Measurements from ENCODE around the gene LCN6. TPM values are rescaled to one million over a fixed set of nuclear protein-coding genes. Genes with fewer than 3 reads are reported as not detected.

The LCN6 gene
- total RNA-seq, 1 donor from 2014 or later = not detected

DNA sequence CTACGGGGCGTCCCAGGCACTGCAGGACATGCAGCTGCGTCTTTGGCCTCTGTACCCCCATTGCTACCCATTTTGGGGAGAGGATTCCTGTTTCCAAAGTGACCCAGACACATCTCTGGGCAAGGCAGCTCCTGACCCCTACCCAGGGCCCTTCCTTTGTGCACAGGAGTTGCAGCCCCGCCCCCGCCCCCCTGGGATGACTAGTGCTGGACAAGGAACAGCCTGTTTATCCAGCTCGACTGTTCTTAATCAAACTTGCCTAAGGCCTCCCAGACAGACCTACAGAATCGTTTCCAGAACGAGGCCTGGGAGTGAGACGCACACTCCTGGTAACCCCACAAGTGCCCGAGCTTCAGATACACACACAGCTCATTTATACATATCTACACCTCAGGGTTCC is 22.7 kb downstream of the LCN6 start:
- no peak for DNase-seq (ENCODE audit: low read depth in 2 of 2)

DNA sequence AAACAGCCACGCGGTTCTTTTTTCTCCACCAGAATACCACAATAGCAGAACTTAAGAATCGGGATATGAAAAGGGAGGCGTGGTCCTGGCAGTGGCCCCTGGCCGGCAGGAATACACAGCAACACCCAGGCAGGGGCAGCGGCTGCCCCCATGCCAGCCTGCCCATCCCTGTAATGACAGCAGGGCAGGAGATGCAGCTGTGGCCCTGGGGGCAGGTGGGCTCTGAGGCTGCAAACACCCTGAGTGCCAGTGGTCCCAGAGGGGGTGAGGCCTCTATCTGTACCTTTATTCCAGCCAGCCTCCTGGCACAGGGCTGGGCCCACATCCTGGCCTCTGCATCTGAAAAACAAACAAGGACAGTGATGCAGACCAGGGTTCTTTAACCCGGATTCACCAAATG is 23.6 kb downstream of the LCN6 start:
- DNase-seq (ENCODE audit: low read depth in 2 of 2) = no peak

DNA sequence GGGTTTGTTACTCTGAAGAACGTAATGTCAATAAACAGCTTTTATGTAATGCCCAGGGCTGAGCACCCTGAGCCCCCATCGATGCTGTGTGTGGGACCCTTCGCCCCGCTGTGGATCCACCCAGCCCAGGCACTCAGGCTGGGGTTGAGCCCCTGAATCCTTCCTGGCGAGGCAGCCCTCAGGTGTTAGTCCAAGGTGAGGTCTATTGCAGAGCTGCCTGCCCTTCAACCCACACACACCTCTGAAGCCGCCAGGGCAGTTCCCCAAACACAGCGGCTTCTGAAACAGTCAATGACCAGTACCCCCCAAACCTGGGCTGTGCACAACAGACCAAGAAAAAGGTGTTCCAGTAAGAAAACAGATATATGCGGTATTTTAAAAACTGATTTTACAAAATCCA is 24.3 kb downstream of the LCN6 start:
- DNase-seq (ENCODE audit: low read depth in 2 of 2) = no peak

DNA sequence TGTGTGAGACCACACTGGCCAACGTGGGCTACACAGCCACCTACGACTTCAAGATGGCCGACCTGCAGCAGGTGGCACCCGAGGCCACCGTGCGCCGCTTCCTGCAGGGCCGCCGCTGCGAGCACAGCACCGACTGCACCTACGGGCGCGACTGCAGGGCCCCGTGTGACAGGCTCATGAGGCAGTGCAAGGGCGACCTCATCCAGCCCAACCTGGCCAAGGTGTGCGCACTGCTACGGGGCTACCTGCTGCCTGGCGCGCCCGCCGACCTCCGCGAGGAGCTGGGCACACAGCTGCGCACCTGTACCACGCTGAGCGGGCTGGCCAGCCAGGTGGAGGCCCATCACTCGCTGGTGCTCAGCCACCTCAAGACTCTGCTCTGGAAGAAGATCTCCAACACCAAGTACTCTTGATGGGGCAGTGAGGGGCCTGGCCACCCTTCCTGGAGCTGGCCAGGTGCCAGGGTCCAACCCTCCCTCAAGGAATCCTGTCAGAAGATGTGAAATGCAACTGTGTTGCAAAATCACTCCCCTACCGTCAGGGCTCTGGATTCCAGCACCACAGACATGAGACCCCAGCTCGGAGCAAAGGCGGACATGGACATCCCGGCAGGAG is 24.9 kb downstream of the LCN6 start:
- no peak for DNase-seq (ENCODE audit: low read depth in 2 of 2)

DNA sequence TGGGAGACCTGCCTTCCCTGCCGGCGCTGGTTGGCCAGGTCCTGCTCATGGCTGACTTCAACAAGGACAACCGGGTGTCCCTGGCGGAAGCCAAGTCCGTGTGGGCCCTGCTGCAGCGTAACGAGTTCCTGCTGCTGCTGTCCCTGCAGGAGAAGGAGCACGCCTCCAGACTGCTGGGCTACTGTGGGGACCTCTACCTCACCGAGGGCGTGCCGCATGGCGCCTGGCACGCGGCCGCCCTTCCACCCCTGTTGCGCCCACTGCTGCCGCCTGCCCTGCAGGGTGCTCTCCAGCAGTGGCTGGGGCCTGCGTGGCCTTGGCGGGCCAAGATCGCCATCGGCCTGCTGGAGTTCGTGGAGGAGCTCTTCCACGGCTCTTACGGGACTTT is 25.4 kb downstream of the LCN6 start:
- no peak for DNase-seq (ENCODE audit: low read depth in 2 of 2)

DNA sequence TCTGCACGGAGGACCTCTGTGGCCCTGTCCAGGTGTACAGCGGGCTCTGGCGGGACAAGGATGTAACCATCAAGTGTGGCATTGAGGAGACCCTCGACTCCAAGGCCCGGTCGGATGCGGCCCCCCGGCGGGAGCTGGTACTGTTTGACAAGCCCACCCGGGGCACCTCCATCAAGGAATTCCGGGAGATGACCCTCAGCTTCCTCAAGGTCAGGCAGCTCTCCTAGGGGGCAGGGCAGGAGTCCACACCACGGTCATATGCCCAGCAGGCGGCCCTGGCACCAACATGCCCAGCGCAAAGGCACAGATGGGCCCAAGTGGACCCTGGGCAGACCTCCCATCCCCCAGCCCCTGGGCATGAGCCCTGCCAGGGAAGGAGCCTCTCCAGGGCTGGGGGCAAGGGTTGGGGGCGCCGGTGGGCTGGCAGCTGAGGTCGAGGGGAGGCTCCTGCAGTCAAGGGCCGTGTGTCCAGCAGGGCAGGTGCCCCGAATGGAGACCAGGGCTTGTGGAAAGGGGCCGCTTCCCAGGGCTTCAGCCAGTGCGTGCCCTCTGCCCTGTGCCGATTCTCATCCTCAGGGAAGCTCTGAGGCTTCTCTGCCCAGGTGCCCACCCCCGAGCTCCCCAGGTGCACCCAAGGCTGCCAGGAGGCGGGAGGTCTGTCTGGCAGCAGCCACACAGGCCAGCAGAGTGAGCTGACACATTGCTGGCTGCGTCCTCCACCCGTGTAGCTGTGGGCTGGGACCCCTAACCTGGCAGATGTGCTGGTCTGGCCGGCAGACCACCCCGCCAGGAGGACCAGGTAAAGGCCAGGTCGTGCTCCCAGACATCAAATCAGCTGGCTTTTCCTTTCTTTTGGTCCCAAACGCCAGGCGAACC is 26.0 kb downstream of the LCN6 start:
- DNase-seq (ENCODE audit: low read depth in 2 of 2) = no peak

DNA sequence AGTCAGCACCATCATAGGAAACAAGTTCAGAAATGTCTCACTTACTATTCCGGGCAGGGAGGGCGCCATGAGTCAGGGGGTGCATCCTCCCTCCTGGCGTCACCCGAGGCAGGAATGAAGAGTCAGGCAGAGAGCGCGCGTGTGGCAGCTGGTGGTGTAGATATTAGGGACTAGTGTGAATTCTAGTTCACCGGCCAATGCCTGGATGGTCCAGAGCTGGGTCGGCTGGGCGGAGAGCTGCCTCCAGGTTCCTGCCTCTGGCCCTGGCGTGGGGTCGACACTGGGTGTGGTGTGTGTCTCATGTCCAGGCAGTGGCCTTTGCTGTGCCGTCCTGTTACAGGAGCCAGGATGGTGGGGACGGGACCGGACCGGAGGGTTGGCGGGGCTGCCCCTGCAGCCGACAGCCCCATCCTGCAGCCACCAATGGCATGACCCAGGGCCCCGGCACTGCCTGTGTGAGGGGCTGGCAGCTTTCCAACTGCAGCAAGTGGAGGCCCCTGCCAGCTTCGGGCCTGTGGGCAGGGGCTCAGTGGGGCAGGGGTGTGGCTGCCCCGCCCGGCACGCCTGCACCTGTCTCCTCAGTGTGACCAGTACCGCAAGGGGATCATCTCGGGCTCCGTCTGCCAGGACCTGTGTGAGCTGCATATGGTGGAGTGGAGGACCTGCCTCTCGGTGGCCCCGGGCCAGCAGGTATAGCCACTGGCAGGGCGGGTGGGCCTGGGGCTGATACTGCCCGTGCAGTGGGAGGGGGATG is 26.8 kb downstream of the LCN6 start:
- DNase-seq (ENCODE audit: low read depth in 2 of 2) = peak in 1 of 2 donors; percentile 91

DNA sequence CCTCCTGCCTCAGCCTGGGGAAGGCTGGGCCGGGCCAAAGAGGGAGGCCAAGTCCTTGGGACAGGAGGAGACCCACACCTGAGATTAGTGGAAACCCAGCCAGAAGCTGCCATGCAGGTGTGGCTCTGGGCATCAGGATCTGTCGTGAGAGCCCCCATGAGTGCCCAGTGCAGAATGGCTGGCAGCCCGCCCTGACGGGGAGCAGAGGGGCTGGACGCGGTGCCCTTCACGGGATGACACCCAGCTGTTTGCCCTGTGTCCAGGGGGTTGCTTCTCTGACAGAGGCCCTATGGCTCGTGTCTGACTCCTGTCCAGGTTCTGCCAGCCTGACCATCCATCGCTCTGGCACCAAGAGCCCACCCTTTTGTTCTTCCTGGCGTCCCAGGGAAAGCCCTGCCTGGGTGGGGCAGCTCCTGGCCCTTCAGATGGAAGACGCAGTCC is 27.4 kb downstream of the LCN6 start:
- no peak for DNase-seq (ENCODE audit: low read depth in 2 of 2)

DNA sequence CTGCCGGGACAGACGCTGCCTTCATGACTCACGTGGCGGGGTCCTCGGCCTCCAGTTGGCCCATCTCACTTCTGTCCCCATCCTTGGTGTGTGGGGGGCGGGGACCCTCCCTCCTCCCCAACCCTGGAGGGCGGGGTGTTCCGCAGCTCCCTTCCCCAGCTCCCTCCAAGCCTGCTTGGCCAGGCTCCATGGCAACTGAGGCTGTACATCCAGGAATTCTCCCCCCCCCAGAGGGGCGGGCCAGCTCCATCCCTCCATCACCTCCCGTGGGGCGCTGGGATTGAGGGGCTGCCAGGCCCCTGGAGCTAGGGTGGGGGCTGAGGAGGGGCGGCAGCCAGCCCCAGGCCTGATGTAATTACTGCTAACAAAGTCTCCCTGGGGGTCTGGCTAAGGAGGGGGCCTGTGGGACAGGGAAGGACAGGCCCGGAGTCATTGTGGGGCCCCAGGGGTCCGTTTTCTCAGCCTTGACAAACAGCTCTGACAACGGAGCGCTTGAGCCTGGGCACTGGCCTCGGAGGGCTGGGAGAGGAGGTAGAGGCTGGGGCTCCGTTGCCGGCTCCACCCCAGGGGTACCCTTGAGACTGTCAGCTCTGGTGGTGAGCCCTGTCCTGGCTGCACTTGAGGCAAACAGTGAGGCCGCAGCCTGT is 28.0 kb downstream of the LCN6 start:
- no peak for DNase-seq (ENCODE audit: low read depth in 2 of 2)

DNA sequence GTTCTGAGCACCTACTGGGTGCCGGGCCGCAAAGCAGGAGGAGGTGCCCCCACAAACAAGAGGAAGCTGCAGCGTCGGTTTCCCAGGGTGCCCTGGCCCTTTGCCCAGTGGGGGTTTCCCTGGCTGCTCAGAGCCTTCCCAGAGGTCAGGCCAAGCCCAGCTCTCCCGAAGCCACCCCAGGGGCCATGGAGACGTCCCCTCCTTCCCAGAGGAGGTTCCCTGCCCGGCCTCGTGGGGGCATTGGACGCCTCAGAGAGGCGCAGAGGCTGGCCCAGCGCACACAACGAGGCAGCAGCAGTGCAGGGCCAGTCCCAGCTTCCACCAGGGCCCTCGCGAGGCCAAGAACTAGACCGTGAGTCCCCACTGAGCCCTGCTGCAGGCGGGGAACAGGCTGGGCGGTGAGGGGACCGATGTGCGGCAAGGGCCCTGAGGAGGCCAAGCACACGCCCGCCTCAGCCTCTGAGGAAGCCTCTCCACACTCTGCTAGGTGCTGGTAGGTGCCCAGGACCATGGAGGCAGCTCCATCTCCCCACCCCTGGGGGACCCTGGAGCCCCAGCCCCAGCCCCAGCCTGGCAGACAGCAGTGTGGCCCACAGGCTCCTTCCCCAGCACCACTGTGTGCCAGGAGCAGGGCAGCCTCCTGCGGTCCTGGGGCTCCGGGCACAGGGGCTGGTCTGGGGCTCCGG is 29.0 kb downstream of the LCN6 start:
- DNase-seq (ENCODE audit: low read depth in 2 of 2) = peak in 1 of 2 donors; percentile 61

DNA sequence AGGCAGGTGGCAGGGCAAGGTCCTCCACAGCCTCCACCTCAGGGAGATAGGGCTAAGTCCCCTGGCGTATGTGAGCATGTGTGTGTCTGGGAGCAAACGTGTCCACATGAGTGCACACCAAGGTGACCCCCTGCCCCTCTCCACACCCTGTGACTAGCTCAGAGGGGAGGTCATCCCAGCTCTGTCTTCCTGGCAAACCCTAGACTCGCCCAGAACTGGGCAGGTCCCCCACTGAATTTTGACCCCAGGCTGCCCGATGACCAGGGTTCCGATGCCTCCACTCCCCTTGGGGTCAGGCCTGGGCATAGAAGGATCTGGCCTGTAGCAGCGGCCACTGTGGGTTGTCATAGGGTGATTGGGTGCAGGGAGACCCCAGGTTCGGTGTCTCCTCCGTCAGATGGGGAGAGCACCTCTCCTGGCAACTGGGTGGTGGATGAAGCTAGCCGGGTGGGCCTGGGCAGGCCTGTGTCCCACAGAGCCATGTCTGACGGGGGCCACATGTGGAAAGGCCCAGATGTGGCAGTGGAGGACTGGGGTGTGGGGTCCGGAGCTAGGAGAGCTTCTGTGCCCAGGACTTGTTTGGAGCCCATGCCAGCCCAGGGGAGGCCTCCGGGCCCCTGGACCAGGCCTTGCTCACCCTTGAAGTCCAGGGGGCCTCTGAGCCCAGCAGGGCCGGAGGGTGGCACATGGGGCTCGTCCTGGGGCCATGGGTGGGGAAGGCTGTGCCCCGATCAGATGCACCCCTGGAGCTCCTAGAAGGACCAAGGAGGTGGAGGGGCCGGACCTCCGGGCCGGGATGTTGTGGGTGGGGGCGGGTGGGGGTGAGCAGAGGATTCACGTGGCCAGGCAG is 29.8 kb downstream of the LCN6 start:
- DNase-seq (ENCODE audit: low read depth in 2 of 2) = no peak

DNA sequence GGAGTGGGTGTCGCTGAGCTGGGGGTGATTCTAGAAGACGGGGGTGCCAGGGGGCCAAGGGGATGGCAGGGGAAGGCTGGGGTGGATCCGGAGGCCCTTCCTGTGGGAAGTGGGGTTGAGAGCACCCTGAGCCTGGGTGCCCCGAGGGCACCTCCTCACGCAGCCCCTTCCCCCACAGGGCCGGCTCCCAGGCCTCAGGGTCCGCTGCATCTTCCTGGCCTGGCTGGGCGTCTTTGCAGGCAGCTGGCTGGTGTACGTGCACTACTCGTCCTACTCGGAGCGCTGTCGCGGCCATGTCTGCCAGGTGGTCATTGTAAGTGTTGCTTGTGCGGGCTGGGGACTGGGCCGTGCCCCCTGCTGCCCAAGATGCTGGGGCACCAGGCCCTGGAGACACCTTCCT is 30.9 kb downstream of the LCN6 start:
- no peak for DNase-seq (ENCODE audit: low read depth in 2 of 2)

DNA sequence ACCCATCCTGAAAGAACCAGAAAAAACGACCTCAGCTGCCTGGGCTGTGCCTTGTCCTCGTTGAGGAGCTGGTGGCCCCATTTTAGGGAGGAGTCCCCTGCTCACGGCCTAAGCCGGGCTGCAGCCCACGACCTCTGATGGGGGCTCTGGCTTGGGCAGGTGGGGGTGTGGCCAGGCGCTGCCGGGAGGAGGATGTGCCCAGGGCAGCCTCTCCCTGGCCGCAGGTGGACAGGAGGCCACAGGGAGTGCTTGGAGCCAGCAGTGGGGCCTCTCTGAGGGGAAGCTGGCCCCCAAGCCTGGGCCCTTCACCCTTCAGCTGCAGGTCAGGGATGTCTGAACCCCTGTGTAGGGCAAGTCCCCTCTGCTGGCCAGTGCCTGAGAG is 33.4 kb downstream of the LCN6 start:
- no peak for DNase-seq (ENCODE audit: low read depth in 2 of 2)

DNA sequence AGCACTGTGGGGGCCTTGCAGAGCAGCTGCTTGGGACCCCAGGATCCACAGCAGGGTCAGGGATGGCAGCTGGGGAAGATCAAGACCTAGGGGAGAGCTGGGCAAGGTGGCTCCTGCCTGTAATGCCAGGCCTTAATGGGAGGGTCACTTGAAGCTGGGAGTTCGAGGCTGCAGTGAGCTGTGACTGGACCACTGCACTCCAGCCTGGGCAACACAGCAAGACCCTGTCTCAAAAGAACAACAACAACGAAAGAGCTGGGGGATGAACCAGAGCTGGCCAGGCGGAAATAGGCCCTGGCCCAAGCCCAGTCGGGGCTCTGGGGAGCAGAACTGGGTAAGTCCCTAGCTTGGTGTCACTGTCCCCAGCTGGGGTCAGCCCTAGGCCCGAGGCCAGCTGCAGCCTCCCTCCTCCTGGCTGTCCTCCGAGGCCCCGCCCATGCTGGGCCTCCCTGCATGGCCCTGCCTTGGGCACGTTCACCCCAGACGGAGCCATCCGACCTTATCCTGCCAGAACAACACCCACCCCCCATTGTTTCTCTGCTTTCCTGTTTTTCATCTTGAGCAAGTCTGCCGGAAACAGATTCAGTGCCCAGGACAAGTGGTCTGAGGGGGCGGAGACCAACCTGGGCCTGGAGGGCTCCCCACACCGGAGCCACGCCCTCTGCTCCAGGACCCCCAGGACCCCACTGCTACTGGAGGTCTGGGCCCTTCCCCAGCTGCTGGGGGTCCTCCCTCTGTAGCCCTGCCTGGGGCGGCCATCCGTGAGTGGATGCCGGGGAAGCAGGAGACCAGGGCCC is 34.0 kb downstream of the LCN6 start:
- DNase-seq (ENCODE audit: low read depth in 2 of 2) = peak in 1 of 2 donors; percentile 95

DNA sequence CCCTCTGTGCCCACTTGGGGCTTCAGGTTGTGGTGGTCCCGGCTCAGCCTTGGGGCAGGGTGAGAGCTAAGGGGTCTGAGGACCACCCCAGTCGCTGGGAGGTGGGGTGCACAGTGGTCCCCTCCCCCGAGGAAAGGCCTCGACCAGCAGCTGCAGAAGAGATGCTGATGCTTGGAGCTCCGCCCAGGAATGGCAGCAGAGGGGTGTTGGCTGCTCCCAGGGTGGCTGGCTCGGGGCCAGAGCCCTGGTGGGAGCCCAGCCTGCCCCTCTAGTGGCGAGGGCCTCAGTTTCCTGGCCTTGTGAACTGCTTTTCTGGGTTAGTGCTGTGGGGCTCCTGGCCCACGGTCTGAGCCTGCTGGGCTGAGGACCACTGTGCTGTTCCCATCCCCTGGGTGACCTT is 34.8 kb downstream of the LCN6 start:
- peak in 1 of 2 donors; percentile 61 for DNase-seq (ENCODE audit: low read depth in 2 of 2)

DNA sequence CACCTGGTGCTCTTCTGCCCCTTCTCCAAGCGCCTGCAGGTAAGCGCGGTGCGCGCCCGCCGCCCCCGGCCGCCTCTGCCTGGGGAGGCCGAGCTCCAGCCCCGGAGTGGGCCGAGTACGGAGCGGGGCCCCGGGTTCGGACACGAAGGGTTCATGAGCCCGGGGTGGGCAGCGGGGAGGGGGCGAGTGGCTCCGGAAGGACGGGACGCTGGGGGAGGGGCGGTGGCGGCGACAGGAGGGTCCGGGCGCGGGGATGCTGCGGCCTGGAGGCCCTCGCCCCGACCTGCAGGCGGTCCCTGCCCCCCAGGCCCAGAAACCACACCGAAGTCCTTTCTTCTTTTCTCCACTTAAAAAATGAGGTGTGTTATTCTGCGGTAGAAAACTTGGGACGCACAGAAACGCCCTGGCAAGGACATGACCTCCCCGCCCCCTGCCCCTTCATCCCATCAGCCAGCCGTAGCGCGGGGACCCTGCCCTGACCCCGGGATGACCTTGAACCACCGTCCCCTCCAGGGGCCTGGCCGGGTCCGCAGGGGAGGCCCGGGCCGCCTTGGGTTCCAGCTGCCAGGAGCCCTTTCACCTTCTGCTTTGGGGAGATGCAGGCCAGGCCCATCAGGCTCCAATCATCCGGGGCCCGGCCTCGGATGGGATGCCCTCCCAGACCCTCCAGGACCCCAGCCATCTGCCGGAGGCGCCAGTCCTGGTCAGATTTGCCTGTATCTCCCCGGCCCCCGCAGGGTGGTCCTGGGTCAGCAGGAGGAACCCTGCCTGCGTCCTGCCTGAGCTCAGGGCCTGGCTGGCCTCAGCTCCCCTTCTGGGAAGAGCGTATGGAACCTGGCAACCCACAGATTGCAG is 35.4 kb downstream of the LCN6 start:
- peak in 1 of 2 donors; percentile 29 for DNase-seq (ENCODE audit: low read depth in 2 of 2)

DNA sequence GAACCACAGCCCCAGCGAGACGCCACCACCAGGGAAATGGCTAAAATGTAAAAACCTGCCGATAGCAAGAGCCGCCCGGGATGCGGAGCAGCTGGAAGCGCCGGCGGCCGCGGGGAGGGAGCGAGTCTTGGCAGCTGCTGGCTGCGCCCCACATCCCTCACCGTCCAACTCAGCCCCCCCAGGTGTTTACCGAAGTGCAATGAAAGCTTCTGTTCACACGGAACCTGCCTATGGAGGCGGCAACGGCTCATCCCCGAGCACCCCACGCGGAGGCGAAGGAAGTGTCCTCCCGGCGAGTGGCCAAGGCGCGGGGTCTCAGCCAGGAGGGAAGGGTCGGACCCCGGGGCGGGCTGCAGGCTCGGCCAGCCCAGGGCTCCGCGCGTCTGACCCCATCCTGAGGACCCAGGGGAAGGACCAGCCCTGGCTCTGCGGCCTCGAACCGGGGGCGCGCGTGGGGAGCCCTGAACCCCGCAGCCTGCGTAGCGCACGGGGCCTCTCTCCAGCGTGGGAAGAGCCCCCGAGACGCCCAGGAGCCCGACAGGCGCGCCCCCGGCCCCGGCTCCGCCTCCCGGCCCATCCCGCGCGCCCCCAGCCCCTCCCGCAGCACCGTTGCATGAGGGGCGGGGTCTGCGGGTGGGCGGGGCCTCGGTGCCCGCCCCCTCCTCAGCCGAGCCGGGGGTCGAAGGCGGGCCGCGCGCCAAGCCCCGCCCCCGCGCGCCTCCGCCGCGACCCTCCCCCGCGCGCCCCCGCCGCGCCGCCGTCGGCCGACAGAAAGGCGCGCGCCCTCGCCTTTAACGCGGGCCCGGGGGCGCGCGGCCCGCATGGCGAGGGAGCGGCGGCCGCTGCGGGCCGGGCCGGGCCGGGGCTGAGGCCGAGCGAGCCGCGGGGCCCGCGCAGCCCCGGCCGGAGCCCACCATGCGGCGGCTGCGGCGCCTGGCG is 36.3 kb downstream of the LCN6 start, which contains the start of gene DIPK1B:
Gene DIPK1B (plus strand): TSS at position 822 of the 939 bp plus-strand sequence. CDS start 94 bp downstream, at position 916.
- peak in 1 of 2 donors; percentile 67 for DNase-seq (ENCODE audit: low read depth in 2 of 2)

All from dermis microvascular lymphatic vessel endothelial cell (primary cell).